ENCODE data around the gene HIF1AN. TPM values are rescaled to one million over a fixed set of nuclear protein-coding genes. Genes with fewer than 3 reads are reported as not detected.

The HIF1AN gene
- total RNA-seq, 1 experiment from 2014 or later: 49.9 TPM

GRCh38 chr10:100516847-100517246, 18.9 kb upstream of the HIF1AN start (continued):
- TF ChIP-seq, protein P1, sequence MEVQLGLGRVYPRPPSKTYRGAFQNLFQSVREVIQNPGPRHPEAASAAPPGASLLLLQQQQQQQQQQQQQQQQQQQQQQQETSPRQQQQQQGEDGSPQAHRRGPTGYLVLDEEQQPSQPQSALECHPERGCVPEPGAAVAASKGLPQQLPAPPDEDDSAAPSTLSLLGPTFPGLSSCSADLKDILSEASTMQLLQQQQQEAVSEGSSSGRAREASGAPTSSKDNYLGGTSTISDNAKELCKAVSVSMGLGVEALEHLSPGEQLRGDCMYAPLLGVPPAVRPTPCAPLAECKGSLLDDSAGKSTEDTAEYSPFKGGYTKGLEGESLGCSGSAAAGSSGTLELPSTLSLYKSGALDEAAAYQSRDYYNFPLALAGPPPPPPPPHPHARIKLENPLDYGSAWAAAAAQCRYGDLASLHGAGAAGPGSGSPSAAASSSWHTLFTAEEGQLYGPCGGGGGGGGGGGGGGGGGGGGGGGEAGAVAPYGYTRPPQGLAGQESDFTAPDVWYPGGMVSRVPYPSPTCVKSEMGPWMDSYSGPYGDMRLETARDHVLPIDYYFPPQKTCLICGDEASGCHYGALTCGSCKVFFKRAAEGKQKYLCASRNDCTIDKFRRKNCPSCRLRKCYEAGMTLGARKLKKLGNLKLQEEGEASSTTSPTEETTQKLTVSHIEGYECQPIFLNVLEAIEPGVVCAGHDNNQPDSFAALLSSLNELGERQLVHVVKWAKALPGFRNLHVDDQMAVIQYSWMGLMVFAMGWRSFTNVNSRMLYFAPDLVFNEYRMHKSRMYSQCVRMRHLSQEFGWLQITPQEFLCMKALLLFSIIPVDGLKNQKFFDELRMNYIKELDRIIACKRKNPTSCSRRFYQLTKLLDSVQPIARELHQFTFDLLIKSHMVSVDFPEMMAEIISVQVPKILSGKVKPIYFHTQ (CRISPR knock-in tag; IDR thresholded peaks at IDR 0.05): no peak
- TF ChIP-seq NR3C1 (CRISPR knock-in tag; conservative IDR thresholded peaks at IDR 0.05; ENCODE audit: low read depth) (no peak), NR2C2 (CRISPR knock-in tag; IDR thresholded peaks at IDR 0.05) (no peak), ZNF317 (CRISPR knock-in tag; IDR thresholded peaks at IDR 0.05; ENCODE audit: borderline replicate concordance, low read depth) (no peak), EMX1 (CRISPR knock-in tag; IDR thresholded peaks at IDR 0.05) (no peak), ETV6 (CRISPR knock-in tag; IDR thresholded peaks at IDR 0.05) (no peak), ZNF281 (CRISPR knock-in tag; IDR thresholded peaks at IDR 0.05) (no peak)
- TF ChIP-seq, protein P2, sequence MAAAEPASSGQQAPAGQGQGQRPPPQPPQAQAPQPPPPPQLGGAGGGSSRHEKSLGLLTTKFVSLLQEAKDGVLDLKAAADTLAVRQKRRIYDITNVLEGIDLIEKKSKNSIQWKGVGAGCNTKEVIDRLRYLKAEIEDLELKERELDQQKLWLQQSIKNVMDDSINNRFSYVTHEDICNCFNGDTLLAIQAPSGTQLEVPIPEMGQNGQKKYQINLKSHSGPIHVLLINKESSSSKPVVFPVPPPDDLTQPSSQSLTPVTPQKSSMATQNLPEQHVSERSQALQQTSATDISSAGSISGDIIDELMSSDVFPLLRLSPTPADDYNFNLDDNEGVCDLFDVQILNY (CRISPR knock-in tag; IDR thresholded peaks at IDR 0.05): no peak

- H3K27me3 Mint-ChIP-seq (ENCODE audit: low read depth): peaks cover 42% of the 10 kb centered on the region
- ChIA-PET POLR2A (interaction anchor here (0.6 kb wide), 1 partner anchor 17 kb away, joined by 3 read pairs; the partner anchor contains the start of gene HIF1AN), CTCF (interaction anchor here (0.6 to 4.1 kb wide), 80 partner anchors 9 to 907 kb away, joined by 3 to 134 read pairs (median 5); partner anchors contain the start of genes BLOC1S2, HIF1AN, NDUFB8 and SCD)
- ATAC-seq (peak; percentile 36), DNase-seq (ENCODE audit: low spot score) (peak; percentile 69)
- TF ChIP-seq CREB1 (CRISPR knock-in tag; IDR thresholded peaks at IDR 0.05): no peak
- TF ChIP-seq, protein P3, sequence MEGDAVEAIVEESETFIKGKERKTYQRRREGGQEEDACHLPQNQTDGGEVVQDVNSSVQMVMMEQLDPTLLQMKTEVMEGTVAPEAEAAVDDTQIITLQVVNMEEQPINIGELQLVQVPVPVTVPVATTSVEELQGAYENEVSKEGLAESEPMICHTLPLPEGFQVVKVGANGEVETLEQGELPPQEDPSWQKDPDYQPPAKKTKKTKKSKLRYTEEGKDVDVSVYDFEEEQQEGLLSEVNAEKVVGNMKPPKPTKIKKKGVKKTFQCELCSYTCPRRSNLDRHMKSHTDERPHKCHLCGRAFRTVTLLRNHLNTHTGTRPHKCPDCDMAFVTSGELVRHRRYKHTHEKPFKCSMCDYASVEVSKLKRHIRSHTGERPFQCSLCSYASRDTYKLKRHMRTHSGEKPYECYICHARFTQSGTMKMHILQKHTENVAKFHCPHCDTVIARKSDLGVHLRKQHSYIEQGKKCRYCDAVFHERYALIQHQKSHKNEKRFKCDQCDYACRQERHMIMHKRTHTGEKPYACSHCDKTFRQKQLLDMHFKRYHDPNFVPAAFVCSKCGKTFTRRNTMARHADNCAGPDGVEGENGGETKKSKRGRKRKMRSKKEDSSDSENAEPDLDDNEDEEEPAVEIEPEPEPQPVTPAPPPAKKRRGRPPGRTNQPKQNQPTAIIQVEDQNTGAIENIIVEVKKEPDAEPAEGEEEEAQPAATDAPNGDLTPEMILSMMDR (IDR thresholded peaks at IDR 0.05): peak; percentile 56; the same call in 1 of the 2 replicates
- H3K4me3 Mint-ChIP-seq: peak overlapping the region; percentile 91
- no peak overlapping the region for H3K27ac Mint-ChIP-seq
- H3K9me3 Mint-ChIP-seq: no peaks in the 10 kb centered on the region
- H3K36me3 Mint-ChIP-seq: no peaks in the 10 kb centered on the region; the same call in none of the 2 replicates
- 0 out of 2 replicates have a peak, but pooled peaks cover 8% of the 10 kb centered on the region for H3K4me1 Mint-ChIP-seq
Measured at GRCh38 chr10:100518761-100519241, 16.9 kb upstream of the HIF1AN start.

GRCh38 chr10:100519311-100520051, 16.3 kb upstream of the HIF1AN start, which contains the start of gene SEC31B:
Gene SEC31B, minus strand, starts transcription at chr10:100519861. Its CDS starts 2,909 bp downstream, at chr10:100516952.
- Mint-ChIP-seq H3K9me3 (no peaks in the 10 kb centered on the region), H3K36me3 (peaks cover 2% of the 10 kb centered on the region), H3K4me3 (peak within 1 kb of the TSS; percentile 91), H3K4me1 (0 out of 2 replicates have a peak, but pooled peaks cover 8% of the 10 kb centered on the region), H3K27me3 (ENCODE audit: low read depth) (peaks cover 39% of the 10 kb centered on the region), H3K27ac (no peak within 1 kb of the TSS)
- DNase-seq (ENCODE audit: low spot score) (peak; percentile 77), ATAC-seq (peak; percentile 80)
- ChIA-PET POLR2A (interaction anchor here (0.6 kb wide), 1 partner anchor 16 kb away, joined by 3 read pairs; the partner anchor contains the start of gene HIF1AN), CTCF (interaction anchor here (0.6 to 4.1 kb wide), 78 partner anchors 8 to 907 kb away, joined by 3 to 134 read pairs (median 5); partner anchors contain the start of genes BLOC1S2, HIF1AN, NDUFB8 and SCD)
- TF ChIP-seq, protein P2 (CRISPR knock-in tag; IDR thresholded peaks at IDR 0.05): peak; percentile 68; the same call in 1 of the 2 replicates
- no peak for TF ChIP-seq FOXJ3 (CRISPR knock-in tag; IDR thresholded peaks at IDR 0.05; ENCODE audit: borderline replicate concordance)
- no peak for TF ChIP-seq NFYB (CRISPR knock-in tag; conservative IDR thresholded peaks at IDR 0.05; ENCODE audit: low read depth)
- TF ChIP-seq MLX (CRISPR knock-in tag; IDR thresholded peaks at IDR 0.05): no peak
- no peak for TF ChIP-seq ZNF423 (CRISPR knock-in tag; IDR thresholded peaks at IDR 0.05)
- TF ChIP-seq, protein P4, sequence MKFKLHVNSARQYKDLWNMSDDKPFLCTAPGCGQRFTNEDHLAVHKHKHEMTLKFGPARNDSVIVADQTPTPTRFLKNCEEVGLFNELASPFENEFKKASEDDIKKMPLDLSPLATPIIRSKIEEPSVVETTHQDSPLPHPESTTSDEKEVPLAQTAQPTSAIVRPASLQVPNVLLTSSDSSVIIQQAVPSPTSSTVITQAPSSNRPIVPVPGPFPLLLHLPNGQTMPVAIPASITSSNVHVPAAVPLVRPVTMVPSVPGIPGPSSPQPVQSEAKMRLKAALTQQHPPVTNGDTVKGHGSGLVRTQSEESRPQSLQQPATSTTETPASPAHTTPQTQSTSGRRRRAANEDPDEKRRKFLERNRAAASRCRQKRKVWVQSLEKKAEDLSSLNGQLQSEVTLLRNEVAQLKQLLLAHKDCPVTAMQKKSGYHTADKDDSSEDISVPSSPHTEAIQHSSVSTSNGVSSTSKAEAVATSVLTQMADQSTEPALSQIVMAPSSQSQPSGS (CRISPR knock-in tag; IDR thresholded peaks at IDR 0.05; ENCODE audit: borderline replicate concordance, low read depth): no peak
- no peak; the same call in 1 of the 2 replicates for TF ChIP-seq SP1 (CRISPR knock-in tag; conservative IDR thresholded peaks at IDR 0.05)
- TF ChIP-seq TP53 (CRISPR knock-in tag; IDR thresholded peaks at IDR 0.05): no peak
- no peak for TF ChIP-seq GRHL2 (CRISPR knock-in tag; IDR thresholded peaks at IDR 0.05; ENCODE audit: insufficient replicate concordance, severe bottlenecking)
- no peak for TF ChIP-seq CREB1 (CRISPR knock-in tag; IDR thresholded peaks at IDR 0.05)
